Measurements from ENCODE around the gene NUDC. TPM values are rescaled to one million over a fixed set of nuclear protein-coding genes. Genes with fewer than 3 reads are reported as not detected.
A peak's percentile ranks its signal among the peaks of the same experiment; 100 is the strongest.

The NUDC gene
- total and polyA plus RNA-seq, 9 of the 15 experiments (the other 6 are each of a cell fraction or from before 2014, with no cell fraction given): 9.8 to 234 (median 149) TPM

GRCh38 chr1:26938004-26938658 lies 16.6 kb downstream of the NUDC start (continued):
- no peak for TF ChIP-seq CREB3 (tag; conservative IDR thresholded peaks at IDR 0.05; ENCODE audit: low read depth)
- TF ChIP-seq LARP7 (IDR thresholded peaks at IDR 0.05): no peak
- TF ChIP-seq GTF2B (IDR thresholded peaks at IDR 0.05; ENCODE audit: extremely low read depth, insufficient read length): no peak

GRCh38 chr1:26938659-26939025 lies 17.1 kb downstream of the NUDC start:
- intact Hi-C loops (cut with micrococcal nuclease): no loop called here
- Histone ChIP-seq H3K79me2 (ENCODE audit: control insufficient read depth, insufficient read depth, low read length) (peaks cover 48% of the 10 kb centered on the region), H3K27ac (ENCODE audit: extremely low read depth, low read depth, low read length) (no peak overlapping the region), H3K27me3 (ENCODE audit: control insufficient read depth in 2 of 2, insufficient read depth in 2 of 2, low read length in 2 of 2) (no peaks in the 10 kb centered on the region), H3K4me3 (no peak overlapping the region), H3K9me3 (replicated peaks; ENCODE audit: control insufficient read depth, insufficient read depth, low read depth, low read length) (no peaks in the 10 kb centered on the region), H3K9ac (ENCODE audit: insufficient read depth in 1 of 2, low read depth in 2 of 2, low read length in 2 of 2) (peak overlapping the region in 1 of 2 experiments; percentile 6; a peak in 1 of 4 replicates), H3K4me1 (replicated peaks in 1 of 2; ENCODE audit: control insufficient read depth in 2 of 2, insufficient read depth in 2 of 2, low read length in 2 of 2) (peaks cover 0 to under 1% of the 10 kb centered on the region in 2 experiments; a peak in 1 of 5 replicates), H2AFZ (ENCODE audit: low read depth, low read length) (no peak overlapping the region), H3K4me2 (ENCODE audit: insufficient read depth, low read length) (no peak overlapping the region), H4K20me1 (replicated peaks; ENCODE audit: control insufficient read depth, insufficient read depth, low read length) (0 out of 2 replicates have a peak, but pooled peaks cover 10% of the 10 kb centered on the region), H3K9me1 (ENCODE audit: control insufficient read depth, insufficient read depth, low read length) (no peaks in the 10 kb centered on the region), H3K36me3 (ENCODE audit: control insufficient read depth, insufficient read depth, low read length) (peaks cover 87% of the 10 kb centered on the region)
- ChIA-PET POLR2A (interaction anchor here (1.1 to 2.3 kb wide), 3 partner anchors 8 to 15 kb away, joined by 5 to 12 read pairs (median 7); no protein-coding TSS in a partner anchor), CTCF (ENCODE audit: low intra/inter-chr PET ratio) (no interaction called here)
- ATAC-seq (no peak), DNase-seq (ENCODE audit: extremely low read depth in 1 of 4, low spot score in 3 of 4) (no peak), FAIRE-seq (no peak)
- in situ Hi-C loops (cut with MboI): no loop called here
- BruUV-seq (replicated peaks): no TSS peak
- WGBS (ENCODE audit: insufficient coverage, low coverage, missing lambda C conversion rate): 93% methylated on average over 2 of the region's 2 CpGs
- no peak for TF ChIP-seq E2F1 (CRISPR knock-in tag; IDR thresholded peaks at IDR 0.05)
- TF ChIP-seq HINFP (tag; conservative IDR thresholded peaks at IDR 0.05; ENCODE audit: low read depth): no peak
- no peak for TF ChIP-seq POLR2AphosphoS5 (IDR thresholded peaks at IDR 0.05; ENCODE audit: control insufficient read depth, insufficient read depth, low read depth, low read length)
- no peak for TF ChIP-seq RBM39 (optimal IDR thresholded peaks at IDR 0.05; ENCODE audit: low read depth, low read length)
- TF ChIP-seq E2F4 (CRISPR knock-in tag; IDR thresholded peaks at IDR 0.05; ENCODE audit: low read depth): no peak
- no peak for TF ChIP-seq GTF2E2 (tag; IDR thresholded peaks at IDR 0.05)
- TF ChIP-seq POLR3G (IDR thresholded peaks at IDR 0.05; ENCODE audit: extremely low read depth, insufficient read length, insufficient replicate concordance): no peak
- no peak for TF ChIP-seq CAMTA2 (CRISPR knock-in tag; conservative IDR thresholded peaks at IDR 0.05)
- no peak for TF ChIP-seq ZBTB5 (IDR thresholded peaks at IDR 0.05)
